Cardiac septum (tissue), 1 donor: ENCODE data around the gene HAPSTR1. TPM values are rescaled to one million over a fixed set of nuclear protein-coding genes. Genes with fewer than 3 reads are reported as not detected.

Experiments used
- DNase-seq: peaks from one replicate; pipeline ENCODE4 v3.0.0-alpha.2; 2020; ENCODE audit warnings: low spot score
- intact Hi-C: fragments of 100-400 bp; cut with DNase I; formaldehyde crosslinking; loops from one replicate; pipeline ENCODE4 v1.14.0; 2022
- total RNA-seq: library from RNA; stranded (reverse); fragmentation: NEBNext Ultra II Directional; extraction: Animal tissue kit (Norgen Biotek cat#: 25700); gene quantifications from one replicate; pipeline ENCODE4 v1.2.1, GENCODE V29; 2021
- donor health status: DM: no; HTN: no; CAD: no.

The HAPSTR1 gene
- total RNA-seq, 1 donor from 2014 or later: 59.6 TPM

DNA sequence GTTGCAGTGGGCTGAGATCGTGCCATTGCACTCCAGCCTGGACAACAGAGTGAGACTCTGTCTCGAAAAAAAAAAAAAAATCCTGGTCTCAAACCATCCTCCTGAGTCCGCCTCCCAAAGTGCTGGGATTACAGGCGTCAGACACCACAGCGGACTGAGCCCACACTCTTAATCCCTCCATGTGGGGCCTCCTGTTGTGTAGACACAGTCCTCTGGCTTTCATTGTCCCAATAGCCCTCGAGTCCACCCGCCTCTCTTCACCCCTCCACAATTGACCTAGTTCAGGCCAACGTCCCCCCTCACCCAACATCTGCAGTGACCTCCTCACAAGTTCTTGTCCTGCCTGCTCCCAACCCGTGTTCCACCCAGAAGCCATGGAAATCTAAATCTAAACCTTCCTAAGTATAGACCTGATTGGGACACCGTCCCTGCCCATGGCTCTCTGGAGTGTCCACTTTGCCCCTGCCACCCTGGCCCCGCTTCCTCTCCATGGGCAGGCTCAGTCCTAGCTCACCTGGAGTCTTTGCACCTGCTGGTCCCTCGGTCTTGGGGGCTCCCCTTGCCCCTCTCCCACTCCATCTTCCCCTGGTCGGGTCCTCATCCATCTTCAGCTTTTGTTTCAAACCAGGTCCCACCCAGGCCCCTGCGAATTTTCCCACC, 46.7 kb downstream of the HAPSTR1 start:
- intact Hi-C loops: no loop called here
- peak; percentile 58 for DNase-seq

- intact Hi-C loops: no loop called here
- peak; percentile 86 for DNase-seq
Measured at GRCh38 chr16:9138731-9139501, 47.5 kb downstream of the HAPSTR1 start.

GRCh38 chr16:9139965-9140364, 48.5 kb downstream of the HAPSTR1 start:
- intact Hi-C loops: no loop called here
- DNase-seq: no peak

Other genes starting within 250 kb of the HAPSTR1 start
- 21.6 TPM for gene CARHSP1, start 222.6 kb upstream of the HAPSTR1 start, total RNA-seq
- gene LITAFD, start 209.3 kb upstream of the HAPSTR1 start, total RNA-seq: not detected
- gene USP7, start 127.7 kb upstream of the HAPSTR1 start, total RNA-seq: 74.6 TPM